HG02852 (cell line): ENCODE results near the gene CADPS.
"Not testable (repeated sequence)": the region's sequence is repeated elsewhere in the genome, so short reads cannot be mapped to it uniquely, and the experiment has no call there.

ENCODE experiments used
- ATAC-seq: cut with Tn5 transposase; IDR thresholded peaks from one replicate; pipeline ENCODE4 v1.9.1; 2021; ENCODE audit warnings: mild to moderate bottlenecking, moderate library complexity; ENCODE audit not compliant: unreplicated experiment

The CADPS gene

DNA sequence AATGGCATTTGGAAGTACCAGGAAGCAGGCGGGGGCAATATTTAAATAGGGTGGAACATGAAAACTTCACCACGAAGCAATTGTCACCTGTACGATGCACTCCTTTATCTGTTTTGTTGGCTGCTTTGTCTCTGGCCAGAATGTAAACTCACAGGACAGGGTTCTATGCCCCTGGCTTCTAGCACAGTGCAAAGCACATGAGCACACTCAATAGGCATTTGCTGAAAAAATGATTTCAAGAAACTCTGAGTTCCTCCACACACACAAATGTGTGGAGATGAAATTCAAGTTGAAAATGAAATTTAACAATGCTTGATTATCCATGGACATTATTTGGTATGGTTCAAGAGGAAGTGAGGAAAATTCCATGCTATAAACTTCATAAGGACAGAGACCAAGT lies 272.2 kb downstream of the CADPS start:
- ATAC-seq, result no peak

DNA sequence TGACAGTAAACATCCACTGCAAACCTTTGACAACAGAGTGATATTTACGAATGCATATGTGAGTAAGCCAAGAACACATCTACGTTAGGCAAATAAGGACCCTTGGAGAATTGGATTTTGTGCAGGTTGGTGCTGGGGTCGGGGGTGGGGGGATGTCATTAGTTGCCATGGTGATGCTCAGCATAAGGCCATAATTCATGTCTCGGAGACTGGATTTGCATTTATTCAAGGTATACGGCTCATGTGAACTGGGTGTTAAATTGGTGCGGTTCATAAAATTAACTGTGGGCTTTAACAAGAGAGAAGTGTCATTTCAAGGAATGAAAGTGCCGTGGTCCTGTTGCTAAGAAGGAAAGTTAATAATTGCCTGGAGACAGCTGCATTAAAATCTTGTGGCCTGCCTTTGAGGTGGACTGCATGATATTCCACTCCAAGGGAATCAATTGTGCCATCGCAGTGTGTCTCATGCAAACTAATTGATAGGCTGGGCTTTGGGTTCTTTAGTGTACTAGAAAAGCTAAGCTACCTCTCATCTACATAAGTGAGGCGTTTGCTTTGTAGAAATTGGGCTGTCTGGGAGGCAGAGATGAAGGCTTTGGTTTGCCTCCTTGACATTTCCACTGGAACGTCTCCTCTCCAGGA lies 273.0 kb downstream of the CADPS start:
- no peak for ATAC-seq

DNA sequence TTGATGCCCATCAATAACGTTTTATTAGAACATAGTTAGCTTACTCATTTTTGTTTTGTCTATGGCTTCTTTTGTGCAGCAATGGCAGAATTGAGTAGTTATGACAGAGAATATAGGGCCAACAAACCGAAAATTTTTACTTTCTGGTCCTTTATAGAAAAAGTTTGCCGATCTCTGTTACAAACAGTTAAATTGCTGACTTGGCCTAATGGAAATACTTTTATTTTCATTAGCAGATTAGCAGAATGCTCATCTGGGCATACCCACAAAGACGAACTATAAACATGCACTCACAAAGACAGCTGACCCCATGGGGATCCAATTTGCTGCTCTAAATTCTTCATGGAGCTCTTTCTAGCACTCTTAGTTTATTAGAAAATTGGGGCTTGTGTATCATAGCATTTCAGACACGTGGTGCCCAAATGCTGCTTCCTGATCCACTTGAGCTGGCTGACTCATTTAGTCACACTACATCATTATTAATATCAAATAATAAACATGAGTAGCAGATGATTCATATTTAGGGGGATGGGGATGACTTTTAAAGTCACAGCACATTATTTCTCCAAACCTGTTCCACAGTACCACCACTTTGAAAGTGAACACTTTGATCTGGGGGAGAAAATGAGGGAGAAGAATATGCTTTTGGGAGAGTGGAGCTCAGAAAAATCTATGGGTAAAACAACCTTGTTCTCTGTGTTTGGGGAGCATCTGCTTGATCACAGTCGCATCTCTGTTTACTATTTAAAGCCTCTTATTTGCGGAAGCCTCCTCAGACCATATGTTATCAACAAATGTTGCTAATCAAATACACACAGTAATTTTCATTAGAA lies 273.8 kb downstream of the CADPS start:
- ATAC-seq, result no peak

DNA sequence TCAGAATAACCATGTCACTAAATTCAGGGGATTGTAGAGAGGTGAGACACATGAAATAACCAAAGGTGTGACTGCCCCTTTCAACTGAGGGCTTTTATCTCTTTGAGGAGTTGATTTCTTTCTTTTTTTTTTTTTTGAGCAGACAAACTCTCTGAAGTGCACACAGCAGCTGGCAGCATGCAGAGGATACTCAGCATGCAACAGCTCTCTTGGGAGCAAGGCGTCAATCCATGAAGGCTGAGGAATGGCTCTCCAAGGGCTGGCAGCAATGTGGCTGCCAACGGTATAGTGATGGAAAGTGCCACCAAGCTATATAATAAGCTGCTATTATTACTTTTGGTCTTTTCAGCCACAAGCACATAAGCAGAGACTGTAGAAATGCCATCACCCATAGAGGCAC lies 275.2 kb downstream of the CADPS start:
- ATAC-seq, result no peak

DNA sequence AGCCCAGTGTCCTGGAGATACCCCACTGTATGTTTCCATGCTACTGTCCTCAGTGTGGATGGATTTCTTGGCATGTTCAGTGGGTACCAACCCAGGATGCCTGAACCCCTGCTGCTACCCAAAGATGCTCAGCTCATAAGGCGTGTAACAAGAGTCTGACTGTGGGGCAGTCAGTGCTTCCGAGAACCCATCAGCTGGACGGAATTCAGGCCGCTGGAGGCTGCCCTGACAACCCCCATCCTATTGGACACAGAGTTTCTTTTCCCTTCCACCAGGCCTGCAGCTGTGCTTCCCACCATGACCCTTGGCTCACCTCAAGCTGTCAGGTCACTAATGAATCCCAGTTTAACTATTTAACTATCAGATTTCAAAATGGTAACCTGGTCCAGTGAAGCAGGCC lies 277.7 kb downstream of the CADPS start:
- ATAC-seq, result no peak

DNA sequence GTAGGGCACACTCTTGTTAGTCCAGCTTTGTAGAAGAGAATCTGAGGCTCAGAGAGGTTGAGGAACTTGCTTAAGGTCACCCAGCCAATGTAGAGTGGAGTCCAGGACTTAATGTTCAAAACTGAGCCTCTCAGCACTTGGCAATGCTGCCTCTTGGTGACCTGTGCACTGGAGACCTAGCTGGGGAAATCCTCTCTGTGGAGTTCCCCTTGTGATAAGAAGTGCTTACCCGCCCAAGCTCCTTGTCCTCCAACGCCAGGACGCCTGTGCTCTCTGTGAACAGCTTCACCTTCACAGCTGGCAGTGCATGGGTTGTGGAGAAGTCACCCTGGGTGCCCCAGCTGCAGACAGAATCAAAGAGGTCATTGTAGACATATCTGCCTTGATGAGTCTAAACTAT lies 282.8 kb downstream of the CADPS start:
- peak; percentile 50 for ATAC-seq

DNA sequence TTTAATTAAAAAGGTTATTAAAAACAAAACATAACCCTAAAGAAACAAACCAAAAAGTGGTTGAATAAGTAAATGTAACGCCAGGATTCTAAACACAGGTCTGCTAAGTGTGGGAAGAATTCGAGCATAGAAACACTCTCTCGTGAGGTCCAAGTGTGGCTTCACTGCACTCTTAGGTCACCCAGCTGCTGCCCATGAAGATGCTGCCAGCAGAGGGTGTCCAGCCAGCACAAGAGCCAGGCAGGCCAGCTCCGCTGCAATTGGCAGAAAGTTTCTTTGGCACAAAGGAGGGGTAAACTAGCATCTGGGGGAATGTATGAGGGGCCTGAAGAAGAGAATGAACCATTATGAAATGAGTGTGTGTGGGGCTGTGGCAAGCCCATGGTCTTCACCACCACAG lies 286.1 kb downstream of the CADPS start:
- no peak for ATAC-seq

DNA sequence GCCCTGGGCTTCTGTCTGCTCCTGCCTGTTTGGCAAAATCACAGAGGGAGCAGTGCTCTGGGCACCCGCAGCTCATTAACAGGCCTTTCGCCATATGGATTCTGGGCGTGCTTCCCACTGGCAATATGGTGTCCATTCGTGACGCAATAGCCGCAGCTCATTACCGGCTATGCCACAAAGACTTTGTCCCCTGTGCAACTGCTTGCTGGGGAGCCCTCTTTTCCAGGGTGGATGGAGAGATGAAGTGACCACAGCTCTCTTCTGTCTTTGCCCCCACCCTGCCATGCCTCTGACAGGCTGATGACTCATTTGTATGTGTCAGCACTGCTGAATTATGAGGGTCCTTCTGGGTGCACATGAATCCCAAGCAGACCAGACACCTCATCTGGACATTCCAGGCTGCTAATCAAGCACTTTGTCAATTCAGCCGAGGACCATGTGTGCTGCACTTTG lies 287.6 kb downstream of the CADPS start:
- ATAC-seq, result no peak

DNA sequence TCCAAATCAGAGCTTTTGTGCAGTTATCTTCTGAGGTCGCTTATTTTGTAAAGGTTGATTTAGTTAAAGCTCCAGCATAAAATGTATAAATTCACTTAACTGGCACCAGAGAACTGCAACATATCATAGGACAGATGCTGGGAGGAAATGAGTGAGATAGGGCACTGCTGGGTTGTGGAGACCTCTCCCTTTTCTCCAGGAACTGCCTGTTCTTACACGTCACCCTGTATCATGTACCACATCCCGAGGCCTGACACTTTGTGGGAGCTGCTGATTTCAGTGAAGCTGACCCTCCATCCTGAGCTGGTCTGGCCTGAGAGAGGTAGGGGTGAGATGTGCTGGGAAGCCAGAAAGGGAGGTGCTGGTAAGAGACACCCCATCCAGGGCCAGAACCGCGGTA lies 288.0 kb downstream of the CADPS start:
- no peak for ATAC-seq

DNA sequence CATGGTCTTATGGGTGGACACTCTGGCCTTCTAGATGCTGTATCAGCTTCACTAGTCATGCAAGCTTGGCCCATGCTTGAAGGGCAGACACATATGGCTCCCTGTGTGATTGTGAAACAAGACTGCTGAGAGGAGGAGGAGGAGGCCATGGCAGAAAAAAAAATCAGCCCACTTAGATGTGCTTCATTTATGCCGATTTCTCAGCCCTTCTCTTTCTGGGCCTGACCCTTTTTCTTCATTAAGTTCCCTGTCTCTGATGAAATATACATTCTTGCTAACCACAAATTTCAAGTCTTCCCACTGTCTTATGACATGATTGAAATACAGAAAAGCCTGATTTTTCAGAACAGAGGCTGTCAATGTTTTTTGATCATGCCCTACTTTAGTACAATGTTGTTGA lies 288.9 kb downstream of the CADPS start:
- ATAC-seq, result no peak

DNA sequence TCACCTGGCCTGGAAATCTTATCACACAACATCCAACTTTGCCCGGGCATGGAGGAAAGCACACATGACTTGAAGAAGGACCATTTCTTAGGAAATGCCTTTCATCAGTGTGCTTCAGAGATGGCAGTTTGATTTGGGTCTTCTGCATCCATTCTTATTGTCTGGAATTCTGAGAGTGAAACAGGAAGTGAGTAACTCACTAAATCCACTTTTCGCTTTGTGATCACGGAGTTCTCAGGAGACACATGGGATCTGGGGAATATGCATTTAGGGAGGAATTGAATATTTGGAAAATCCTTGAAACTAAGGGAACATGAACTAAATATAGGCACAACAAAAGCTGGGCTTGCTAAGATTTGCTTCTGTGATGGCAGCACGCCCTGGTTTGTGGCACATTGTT lies 289.4 kb downstream of the CADPS start:
- ATAC-seq, result no peak

DNA sequence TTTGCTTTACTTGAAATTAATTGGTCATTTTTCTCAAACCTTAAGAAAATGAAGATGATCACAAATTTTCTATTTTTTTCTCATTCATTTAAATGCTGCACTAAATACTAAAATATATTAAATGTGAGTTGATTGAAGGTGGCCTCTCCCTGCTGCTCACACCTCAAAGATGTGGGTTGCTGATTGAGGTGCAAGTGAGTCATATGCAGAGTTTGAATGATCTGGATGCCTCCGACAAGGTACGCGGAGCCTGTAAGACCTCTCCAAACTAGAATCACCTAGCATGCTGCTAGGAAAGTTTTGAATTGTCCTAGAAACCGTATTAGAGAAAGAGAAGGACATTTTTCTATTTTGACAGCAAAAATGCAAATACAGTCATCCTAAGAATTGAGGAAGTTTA lies 290.6 kb downstream of the CADPS start:
- no peak for ATAC-seq

DNA sequence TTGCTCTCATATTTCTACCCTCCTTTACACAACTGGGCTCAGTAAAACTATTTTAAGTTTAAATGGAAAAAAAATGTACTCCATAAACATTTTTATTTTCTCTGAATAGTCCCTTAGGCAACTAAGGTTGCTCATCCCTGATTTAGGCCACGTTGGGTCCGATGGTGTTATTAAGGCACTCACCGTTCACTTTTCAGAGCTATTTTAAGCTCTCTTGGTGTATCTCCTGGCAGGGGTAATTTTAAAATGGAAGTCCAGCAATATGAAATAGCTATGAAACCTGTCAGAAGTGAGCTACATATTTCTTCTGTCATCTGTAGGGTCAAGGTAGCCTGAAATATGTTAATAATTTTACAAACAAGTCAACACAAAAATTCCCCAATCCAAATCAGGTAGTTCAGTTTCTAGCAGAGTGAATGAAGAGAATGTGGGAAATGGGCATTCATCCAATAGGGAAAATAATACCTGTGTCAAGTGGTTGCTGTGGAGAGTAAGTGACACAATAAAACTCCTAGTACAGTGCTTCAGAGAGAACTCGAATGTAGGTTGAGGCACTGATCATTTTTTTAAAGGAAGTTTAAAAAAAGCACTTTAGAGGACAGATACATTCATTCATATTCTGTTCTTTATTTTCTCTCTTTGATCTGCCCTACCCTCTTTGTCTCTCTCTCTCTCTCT lies 292.6 kb downstream of the CADPS start:
- no peak for ATAC-seq

DNA sequence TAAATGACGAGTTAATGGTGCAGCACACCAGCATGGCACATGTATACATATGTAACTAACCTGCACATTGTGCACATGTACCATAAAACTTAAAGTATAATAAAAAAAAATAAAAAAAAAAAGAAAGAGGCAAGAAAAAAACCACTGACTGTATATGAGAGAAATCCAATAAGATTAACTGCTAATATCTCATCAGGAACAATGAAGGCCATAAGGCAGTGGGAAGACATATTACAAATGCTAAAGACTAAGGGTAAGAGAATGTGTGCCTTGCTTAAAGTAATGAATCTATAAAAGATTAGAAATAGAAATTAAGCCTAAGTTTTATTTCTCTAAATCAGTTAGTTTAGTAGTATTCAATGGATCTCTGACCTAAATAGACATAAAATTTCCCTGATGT lies 294.7 kb downstream of the CADPS start:
- ATAC-seq, result not testable (repeated sequence)

DNA sequence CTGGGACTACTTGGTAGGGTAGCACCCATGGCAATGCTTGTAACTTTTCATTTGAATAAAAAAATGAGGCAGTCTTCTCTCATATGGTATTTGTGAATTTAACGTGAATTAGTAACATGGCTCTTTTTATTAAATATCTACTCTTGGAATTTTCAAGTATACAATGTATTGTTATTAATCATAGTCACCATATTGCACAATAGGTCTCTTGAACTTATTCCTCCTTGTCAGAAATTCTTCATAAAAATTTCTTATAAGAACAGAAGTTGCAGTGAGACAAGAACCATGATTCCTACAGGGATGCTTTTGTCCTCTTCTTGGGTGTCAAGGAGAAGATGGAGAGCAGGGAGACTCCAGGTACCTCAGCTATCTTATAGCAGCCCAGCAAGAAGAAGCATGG lies 298.1 kb downstream of the CADPS start:
- no peak for ATAC-seq

DNA sequence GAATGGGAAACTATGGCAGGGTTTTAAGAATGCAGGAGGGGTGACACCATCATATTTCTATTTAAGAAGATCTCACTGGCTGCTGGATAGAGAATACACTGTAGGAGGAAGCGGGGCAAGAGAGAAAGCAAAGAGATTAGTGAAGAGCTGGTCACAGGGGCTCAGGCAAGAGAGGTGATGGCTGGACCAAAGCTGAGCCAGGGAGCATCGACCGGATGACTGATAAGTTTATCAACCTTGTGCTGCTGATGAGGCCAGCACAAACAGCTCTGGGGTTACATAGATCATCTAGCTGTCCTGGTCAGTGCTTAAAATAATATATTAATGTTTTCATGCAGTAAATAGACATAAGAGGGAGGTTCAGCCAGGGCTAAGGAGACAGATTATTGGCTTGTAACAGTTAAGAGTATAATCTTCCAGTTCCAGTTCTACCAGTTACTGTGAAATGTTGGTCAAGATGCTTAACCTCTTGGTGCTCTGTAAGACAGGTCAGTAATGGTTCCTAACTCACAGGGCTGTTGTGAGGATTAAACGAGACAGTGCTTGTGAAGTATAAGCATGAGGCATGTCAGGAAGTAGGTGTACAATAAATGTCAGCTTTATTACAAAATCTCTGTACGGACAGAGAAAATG lies 300.8 kb downstream of the CADPS start:
- no peak for ATAC-seq

DNA sequence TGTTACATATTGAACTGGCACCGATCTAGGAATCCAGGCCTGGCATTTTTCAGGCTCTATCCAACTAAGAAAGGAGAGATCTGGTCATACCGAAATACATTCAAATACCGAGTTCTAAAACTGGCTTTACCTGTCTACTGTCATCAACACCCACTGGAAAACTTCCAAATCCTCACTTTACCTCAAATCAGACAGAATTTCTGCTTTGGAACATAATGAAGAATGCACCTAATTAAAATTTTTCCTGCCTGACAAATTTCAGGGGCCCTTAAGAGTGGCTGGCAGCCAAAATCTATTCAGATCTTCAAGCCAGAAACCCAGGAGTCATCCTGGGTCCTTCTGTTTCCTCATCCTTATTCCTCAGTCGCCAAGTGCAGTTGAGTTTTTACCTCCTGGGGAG lies 303.3 kb downstream of the CADPS start:
- no peak for ATAC-seq

DNA sequence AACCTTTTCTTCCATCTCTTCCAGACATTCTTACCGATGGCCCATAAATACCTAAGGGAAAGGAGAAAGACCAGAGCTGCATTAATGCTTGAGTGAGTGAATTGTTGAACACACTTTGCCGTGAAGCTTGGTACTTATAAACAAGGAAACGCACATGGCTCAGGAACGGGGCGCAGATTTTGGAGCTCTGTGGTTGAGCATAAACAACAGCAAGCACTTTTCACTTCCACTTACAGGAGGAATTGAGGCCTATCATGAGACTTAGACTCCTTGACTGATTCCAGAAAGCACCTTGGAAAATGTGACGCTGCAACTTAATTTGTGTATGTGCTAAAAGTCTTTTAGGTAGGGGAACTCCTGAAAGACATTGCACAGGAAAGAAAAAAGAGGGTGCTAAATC lies 304.3 kb downstream of the CADPS start:
- no peak for ATAC-seq

DNA sequence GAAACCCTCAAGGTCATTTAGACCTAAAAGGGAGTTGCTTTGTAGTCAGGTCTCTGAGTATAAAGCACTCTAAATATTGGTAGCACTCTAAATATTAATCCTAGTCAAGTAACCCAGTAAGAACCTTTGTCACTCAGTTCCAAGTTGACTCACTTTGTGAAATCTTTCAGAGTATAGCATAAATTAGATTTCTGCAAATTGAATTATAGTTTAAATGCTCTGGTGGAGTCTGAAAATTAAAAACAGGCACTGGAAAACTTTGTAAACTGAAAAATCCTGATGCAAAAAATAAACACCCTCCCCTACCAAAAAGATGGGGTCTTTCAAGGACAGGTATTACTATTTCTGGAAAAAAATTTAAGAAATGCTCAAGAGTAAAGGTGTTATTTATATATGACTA lies 305.6 kb downstream of the CADPS start:
- ATAC-seq, result no peak

DNA sequence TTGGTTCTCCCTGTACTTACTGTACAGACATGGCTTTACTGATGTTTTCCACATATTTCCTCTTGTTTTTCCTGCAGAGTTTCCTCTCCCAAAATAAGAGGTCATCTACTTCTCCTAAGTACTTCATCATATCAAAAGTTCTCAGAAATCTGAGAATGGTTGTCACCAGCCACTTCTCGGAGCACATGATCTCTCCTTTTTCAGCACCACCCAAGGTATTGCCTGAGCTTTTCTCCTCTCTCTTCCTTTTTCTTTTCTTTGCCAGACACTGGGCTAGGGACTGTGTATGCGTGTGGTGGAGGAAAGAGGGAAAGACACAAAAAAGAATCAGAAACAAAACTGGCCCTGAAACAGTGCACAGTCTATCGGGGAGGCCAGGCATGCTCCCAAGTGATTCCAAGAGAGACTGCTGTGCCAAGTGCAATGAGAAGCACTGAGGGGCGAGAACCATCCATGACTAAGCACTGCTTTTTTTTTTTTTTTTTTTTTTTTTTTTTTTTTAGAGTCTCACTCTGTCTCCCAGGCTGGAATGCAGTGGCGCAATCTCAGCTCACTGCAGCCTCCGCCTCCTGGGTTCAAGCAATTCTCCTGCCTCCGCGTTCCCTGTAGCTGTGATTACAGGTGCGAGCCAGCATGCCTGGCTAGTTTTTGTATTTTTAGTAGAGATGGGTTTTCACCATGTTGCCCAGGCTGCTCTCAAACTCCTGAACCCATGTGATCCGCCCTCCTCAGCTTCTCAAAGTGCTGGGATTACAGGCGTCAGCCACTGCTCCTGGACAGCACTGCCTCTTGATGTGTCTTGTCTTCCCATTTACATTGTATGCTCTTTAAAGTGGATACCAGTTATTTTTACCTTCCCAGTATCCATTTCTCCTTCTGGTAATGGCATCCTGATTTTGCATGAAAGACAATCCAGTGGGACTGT lies 307.9 kb downstream of the CADPS start:
- no peak for ATAC-seq
